Measurements from ENCODE around the gene GPSM1.
"Not testable (repeated sequence)": the region's sequence is repeated elsewhere in the genome, so short reads cannot be mapped to it uniquely, and the experiment has no call there.

GPSM1 gene

DNA sequence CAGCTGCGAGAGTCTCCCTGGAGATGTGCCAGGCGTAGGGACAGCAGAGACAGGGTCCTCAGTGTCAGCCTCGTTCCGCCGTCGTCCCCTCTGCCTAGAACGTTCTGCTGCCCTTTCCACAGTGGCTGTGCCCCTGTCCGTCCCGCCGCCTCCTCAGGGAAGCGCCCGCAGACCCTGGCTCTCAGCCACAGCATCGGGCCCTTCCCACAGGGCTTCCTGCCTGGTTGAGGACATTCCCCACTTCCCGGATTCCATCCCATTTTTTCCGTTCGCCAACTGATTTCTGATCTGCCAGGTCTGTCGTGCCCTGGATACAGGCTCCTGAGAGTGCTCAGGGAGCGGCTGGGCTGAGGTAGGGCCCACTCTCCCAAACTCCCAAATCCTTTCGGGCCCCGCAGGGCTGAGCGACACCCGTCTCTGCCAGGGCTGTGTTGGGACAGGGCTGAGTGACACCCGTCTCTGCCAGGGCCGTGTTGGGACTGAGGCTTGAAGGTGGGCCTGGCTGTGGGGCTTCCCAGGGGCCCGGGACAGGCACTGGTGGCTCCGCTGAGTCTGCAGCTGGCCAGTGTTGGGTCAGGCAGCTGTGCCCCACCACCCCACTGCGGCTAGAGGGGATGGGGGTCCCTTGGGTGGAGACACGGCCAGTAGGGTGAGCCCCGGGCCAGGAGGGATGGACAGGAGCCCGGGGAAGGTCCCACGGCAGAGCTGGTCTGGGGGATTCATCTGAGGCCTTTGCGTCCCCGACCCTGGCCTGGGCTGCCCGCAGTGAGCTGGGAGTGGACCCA lies 20.3 kb downstream of the GPSM1 start:
- no peak for DNase-seq

GRCh38 chr9:136348691-136349090 lies 21.4 kb downstream of the GPSM1 start:
- no peak for DNase-seq

GRCh38 chr9:136349546-136349945 lies 22.2 kb downstream of the GPSM1 start:
- no peak for DNase-seq

- no peak for DNase-seq
Measured at GRCh38 chr9:136351252-136351800, 24.0 kb downstream of the GPSM1 start.

- not testable (repeated sequence) for DNase-seq
Measured at GRCh38 chr9:136351868-136352267, 24.5 kb downstream of the GPSM1 start.

DNA sequence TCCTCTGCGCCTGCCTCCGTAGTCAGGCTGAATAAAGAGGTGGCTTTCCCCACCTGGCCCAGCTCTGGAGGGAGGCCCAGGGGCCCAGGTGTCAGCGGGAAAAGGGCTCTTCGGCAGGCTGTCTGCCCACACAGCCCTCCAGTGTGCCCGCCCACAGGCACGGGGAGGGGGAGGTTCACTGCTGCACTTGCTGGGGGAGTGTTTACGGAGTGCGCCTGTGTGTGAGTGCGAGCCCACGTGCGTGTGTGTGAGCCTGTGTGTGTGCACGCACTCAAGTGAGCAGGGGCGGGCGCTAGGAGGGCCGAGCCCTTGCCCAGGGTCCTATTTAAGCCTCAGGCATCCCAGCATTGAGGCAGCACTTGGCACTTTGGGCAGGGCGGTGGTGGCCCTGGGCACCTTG lies 25.3 kb downstream of the GPSM1 start:
- no peak for DNase-seq

- no peak for DNase-seq
Measured at GRCh38 chr9:136353088-136353487, 25.7 kb downstream of the GPSM1 start.

GRCh38 chr9:136353757-136354488 lies 26.6 kb downstream of the GPSM1 start:
- no peak for DNase-seq

DNA sequence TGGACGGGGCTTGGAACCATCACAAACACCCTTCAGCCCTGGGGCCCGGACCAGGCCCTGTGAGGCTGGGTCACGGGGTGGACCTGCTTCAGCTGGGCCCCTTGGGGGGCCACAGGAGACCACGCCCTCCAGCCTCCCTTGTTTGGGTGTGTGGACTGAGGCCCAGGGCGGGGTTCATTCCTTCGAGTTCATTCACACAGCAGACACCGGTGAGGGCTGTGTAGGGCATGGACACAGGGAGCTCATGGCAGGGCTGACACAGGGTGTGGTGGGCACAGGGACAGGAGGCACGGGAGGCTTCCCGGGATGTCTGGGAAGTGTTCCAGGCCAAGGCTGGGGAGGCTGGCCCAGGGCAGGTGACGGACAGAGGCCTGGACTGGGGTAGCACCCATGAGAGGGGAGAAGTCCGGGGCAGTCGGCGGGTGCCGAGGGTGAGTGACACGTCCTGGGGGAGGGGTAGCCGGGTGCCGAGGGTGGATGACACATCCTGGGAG lies 27.3 kb downstream of the GPSM1 start:
- no peak for DNase-seq

DNA sequence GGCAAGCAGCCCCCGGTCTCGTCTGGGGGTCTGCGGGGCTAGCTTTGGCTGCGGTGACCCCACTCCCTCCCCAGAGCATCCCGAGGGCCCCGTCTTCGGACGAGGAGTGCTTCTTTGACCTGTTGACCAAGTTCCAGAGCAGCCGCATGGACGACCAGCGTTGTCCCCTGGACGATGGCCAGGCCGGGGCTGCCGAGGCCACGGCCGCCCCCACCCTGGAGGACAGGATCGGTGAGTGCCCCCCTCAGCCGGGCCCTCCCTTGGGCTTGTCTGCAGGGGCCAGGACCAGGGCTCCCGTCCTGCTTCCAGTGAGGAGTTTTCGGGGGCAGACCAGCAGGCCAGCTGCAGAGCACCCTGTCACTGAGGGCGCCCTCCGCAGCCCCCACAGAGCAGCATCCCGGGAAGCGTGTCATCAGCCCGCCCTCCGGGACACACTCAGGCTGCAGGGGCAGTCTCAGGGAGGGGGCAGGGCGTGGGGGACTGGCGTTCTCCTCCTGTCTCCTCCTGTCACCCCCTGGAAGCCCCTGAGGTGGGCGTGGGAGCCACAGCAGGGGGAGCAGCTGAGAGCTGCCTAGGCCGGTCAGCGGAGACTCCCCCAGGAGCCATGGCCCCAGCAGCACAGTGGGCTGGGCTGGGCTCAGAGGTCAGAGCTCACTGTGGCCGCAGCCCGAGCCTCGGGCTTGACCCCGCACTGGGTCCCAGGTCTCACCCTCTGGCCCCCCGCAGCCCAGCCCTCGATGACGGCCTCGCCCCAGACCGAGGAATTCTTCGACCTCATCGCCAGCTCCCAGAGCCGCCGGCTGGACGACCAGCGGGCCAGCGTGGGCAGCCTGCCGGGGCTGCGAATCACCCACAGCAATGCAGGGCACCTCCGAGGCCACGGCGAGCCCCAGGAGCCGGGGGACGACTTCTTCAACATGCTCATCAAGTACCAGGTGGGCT lies 28.5 kb downstream of the GPSM1 start:
- DNase-seq: no peak

DNA sequence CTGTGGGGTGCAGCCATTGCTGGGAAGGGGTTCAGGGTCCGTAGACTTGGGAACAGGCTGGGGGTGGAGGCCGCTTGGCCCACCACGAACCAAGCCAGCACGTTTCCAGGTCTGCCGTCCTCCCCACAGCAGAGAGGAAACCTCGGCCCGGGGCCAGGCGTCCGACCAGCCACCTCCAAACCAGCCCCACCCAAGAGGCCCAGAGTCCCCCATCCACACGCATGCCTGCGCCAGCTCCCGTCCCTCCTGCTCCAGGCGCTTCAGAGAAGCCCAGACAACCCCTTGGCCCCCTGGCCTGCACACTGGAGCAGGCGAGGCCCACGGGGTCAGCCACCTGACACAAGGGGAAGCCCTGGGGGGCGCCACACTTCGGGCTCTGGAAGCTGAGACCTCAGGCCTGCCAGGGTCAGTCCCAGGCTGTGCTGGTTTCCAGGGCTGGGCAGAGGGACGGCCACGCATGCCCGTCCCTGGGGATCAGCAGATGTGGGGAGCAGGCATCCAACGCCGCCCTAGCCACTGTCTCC lies 29.9 kb downstream of the GPSM1 start:
- DNase-seq: no peak

- no peak for DNase-seq
Measured at GRCh38 chr9:136358016-136358415, 30.7 kb downstream of the GPSM1 start.

DNA sequence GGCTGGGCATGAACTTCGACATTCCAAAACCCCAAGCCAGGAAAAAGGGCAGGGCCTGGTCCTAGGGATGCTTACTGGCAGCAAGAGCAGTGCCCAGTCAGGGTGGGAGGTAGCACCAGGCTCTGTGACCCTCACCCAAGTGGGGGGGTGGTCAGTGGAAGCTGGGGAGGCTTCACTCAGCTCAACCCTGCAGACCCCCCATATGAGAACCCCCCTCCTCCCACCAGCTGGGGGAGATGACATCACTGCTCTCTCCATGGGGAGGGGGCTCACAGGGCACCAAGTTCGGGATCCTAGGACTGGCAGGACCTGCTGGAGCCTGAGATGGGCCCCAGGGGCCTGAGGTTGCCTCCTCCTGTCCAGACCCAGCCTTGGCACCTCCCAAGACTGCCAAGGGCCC lies 31.5 kb downstream of the GPSM1 start:
- DNase-seq: no peak

DNA sequence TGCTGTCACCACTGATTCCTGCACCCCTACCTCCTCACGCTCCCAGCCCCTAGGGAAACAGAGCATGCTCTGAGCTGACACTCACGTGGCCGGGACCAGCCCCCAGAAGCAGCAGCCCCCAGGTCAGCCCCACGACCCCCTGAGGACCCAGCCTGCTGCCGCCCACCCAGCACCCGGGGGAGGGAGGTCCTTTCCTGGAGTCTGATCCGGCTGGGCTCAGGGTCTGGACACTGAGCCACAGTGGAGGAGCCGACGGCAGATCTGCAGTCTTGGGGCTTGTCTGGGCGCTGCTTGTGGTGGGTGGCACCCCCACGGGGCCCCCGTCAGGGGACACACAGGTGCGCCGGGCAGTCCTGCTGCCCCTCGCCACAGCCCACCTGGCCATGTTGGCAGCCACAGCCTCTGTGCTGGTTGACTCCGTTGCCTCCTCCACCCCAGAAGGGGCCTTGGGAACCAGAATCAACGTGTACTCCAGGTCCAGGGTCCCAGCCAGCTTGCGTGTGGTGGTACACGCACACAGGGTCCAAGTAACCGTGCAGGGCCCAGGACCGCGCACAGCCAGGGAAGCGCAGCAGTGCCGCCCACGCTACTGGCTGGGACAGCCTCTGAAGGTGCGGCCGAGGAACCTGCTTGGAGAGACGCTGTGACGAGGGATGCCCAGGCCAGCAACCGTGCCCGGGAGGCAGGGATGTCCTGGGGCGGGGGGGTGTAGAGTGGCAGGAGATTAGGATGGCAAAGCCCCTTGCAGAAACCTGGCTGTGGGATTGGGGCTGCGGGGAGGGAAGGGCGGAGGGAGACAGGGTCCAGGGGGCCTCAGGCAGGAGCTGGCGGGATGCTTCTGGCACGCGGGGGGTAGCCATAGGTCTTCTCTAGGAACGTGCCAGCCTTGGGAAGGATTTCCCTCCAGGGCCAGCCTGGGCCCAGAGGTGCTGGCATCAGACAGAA lies 32.7 kb downstream of the GPSM1 start:
- no peak for DNase-seq

- DNase-seq: no peak
Measured at GRCh38 chr9:136361047-136361753, 33.9 kb downstream of the GPSM1 start.

- DNase-seq: no peak
Measured at GRCh38 chr9:136361754-136362449, 34.6 kb downstream of the GPSM1 start.

DNA sequence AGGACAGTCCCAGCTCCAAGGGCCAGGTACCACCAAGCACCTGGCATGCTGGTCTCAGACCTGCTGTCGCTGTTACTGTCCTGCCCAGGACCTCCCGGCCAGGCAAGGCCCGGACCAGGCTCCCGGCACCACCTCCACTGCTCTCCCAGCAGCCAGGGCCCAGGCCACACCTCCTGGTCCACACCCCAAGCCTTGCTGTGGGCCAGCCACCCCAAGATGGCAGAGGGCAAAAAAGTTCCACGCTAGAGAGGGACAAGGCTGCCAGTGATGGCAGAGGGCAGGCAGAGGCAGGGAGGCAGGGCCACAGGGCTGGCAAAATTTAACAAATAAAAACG lies 35.1 kb downstream of the GPSM1 start:
- DNase-seq: no peak

DNA sequence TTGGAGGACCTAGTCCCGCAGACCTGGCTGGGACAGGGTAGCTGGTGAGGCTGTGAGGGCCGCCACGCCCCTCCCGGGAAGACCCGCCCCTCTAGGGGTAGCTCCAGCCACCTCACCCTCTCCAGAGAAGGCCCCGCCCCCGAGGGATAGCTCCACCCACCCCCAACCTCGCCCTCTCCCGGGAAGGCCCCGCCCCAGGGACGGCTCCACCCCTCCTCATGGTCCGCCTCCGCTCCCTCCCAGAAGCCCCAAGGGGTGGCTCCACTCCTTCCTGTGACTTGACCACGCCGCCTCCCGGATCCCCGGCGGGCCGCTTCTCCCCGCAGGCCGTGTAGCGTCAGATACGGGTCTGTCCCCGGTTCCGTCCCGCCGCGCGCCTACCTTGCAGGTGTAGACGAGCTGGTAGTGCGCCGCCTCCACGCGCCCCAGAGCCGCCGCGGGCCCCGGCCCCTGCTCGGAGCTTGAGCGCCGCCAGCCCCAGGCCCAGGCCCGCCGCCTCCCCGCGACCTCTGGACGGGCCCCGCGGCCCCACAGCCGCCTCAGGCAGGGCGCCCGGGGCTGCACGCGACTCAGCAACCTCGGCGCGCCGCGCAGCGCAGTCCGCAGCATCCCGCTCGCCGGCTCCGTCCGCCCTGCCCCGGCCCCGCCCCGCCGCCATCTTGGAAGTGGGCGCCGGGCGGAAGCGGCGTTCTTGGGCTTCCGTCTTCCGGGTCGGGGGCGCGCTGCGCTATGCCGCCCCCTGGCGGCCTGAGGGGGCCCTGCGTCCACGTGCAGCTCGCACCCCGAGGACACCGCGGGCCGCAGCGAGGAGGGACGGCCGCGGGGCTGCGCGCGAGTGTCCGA lies 36.0 kb downstream of the GPSM1 start, which contains the start of gene DNLZ:
Gene DNLZ, minus strand, starts transcription at position 639 of the 843 bp plus-strand sequence. Its CDS starts 30 bp downstream, at position 609.
- DNase-seq: peak; percentile 99
